ENCODE measurements around the gene SMTNL1. TPM values are rescaled to one million over a fixed set of nuclear protein-coding genes. Genes with fewer than 3 reads are reported as not detected.

The SMTNL1 gene
- total and polyA plus RNA-seq, 9 of the 15 experiments (the other 6 are each of a cell fraction or from before 2014, with no cell fraction given) = not detected

DNA sequence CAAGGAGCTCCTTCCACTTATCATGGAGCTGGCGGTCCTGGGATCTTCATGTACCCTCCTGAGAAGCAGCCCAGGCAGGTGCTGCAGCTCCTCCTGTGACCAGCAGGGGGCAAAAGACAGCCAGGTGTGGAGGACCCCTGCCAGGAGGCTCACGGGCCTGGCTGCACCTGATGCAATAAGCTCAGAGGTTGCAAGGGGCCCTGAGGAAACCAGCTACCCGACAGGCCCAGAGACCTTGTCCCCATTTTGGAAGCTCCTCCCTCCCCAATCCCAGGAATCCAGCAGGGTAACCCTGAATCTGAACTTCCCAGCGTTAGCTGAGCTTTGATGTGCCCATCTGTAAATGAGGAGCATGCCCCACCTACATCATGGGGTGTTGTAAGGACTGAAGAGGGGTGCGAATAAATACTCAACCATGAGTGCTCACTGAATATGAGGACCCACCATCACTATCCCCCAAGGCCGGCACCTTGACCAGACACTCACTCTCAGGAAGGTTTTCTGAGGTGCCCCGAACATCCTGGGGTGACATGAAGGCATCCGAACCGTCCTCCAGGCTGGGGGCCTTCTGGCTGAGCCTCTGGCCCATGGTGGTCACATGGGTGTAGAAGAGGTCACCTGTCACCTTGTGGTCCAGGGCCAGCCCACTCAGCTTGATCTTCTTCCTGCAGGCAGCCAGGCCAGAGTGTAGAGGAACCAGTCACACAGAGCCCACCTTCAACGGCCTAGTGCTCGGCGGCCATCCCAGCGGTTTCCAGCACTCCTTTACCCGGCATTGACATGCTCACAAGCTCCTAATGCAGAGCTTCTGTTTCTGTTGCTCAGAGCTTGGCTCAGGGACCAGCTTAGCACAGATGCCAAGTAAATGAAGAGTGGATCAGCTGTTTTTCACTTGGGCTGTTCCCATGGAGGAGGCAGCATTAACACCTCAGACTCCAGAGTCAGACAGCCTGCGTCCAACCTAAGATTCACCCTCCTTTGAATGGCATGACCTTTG, 43.6 kb upstream of the SMTNL1 start (continued):
- TF ChIP-seq MAFK (IDR thresholded peaks at IDR 0.05; ENCODE audit: low read length) = no peak
- TF ChIP-seq, protein P1, sequence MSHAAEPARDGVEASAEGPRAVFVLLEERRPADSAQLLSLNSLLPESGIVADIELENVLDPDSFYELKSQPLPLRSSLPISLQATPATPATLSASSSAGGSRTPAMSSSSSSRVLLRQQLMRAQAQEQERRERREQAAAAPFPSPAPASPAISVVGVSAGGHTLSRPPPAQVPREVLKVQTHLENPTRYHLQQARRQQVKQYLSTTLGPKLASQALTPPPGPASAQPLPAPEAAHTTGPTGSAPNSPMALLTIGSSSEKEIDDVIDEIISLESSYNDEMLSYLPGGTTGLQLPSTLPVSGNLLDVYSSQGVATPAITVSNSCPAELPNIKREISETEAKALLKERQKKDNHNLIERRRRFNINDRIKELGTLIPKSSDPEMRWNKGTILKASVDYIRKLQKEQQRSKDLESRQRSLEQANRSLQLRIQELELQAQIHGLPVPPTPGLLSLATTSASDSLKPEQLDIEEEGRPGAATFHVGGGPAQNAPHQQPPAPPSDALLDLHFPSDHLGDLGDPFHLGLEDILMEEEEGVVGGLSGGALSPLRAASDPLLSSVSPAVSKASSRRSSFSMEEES (CRISPR knock-in tag; IDR thresholded peaks at IDR 0.05) = no peak
- TF ChIP-seq HNRNPUL1 (IDR thresholded peaks at IDR 0.05; ENCODE audit: low read length) = no peak
- TF ChIP-seq ASH1L (IDR thresholded peaks at IDR 0.05; ENCODE audit: borderline replicate concordance, low read depth, partially characterized antibody) = no peak
- TF ChIP-seq, protein P2, sequence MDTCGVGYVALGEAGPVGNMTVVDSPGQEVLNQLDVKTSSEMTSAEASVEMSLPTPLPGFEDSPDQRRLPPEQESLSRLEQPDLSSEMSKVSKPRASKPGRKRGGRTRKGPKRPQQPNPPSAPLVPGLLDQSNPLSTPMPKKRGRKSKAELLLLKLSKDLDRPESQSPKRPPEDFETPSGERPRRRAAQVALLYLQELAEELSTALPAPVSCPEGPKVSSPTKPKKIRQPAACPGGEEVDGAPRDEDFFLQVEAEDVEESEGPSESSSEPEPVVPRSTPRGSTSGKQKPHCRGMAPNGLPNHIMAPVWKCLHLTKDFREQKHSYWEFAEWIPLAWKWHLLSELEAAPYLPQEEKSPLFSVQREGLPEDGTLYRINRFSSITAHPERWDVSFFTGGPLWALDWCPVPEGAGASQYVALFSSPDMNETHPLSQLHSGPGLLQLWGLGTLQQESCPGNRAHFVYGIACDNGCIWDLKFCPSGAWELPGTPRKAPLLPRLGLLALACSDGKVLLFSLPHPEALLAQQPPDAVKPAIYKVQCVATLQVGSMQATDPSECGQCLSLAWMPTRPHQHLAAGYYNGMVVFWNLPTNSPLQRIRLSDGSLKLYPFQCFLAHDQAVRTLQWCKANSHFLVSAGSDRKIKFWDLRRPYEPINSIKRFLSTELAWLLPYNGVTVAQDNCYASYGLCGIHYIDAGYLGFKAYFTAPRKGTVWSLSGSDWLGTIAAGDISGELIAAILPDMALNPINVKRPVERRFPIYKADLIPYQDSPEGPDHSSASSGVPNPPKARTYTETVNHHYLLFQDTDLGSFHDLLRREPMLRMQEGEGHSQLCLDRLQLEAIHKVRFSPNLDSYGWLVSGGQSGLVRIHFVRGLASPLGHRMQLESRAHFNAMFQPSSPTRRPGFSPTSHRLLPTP (IDR thresholded peaks at IDR 0.05; ENCODE audit: borderline replicate concordance, extremely low read depth, insufficient read length) = no peak
- TF ChIP-seq, protein P3, sequence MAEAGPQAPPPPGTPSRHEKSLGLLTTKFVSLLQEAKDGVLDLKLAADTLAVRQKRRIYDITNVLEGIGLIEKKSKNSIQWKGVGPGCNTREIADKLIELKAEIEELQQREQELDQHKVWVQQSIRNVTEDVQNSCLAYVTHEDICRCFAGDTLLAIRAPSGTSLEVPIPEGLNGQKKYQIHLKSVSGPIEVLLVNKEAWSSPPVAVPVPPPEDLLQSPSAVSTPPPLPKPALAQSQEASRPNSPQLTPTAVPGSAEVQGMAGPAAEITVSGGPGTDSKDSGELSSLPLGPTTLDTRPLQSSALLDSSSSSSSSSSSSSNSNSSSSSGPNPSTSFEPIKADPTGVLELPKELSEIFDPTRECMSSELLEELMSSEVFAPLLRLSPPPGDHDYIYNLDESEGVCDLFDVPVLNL (CRISPR knock-in tag; IDR thresholded peaks at IDR 0.05; ENCODE audit: low read depth) = no peak
- no peak for TF ChIP-seq ZNF766 (CRISPR knock-in tag; conservative IDR thresholded peaks at IDR 0.05)
- no peak for TF ChIP-seq NCOA1 (IDR thresholded peaks at IDR 0.05; ENCODE audit: low read depth)
- no peak for TF ChIP-seq ZNF347 (CRISPR knock-in tag; IDR thresholded peaks at IDR 0.05; ENCODE audit: low read depth)
- no peak for TF ChIP-seq ZNF24 (IDR thresholded peaks at IDR 0.05)
- TF ChIP-seq ZNF239 (CRISPR knock-in tag; IDR thresholded peaks at IDR 0.05) = 0 out of 2 replicates have a peak, but pooled peaks have one; percentile 24
- TF ChIP-seq ZNF507 (tag; conservative IDR thresholded peaks at IDR 0.05) = no peak
- no peak for TF ChIP-seq ZNF354B (CRISPR knock-in tag; IDR thresholded peaks at IDR 0.05)
- TF ChIP-seq ZNF583 (CRISPR knock-in tag; IDR thresholded peaks at IDR 0.05) = peak; percentile 87
- TF ChIP-seq CEBPB (tag; IDR thresholded peaks at IDR 0.05) = peak; percentile 73
- no peak for TF ChIP-seq ZNF830 (CRISPR knock-in tag; IDR thresholded peaks at IDR 0.05)
- no peak for TF ChIP-seq E2F3 (CRISPR knock-in tag; IDR thresholded peaks at IDR 0.05)
- no peak for TF ChIP-seq MEF2A (IDR thresholded peaks at IDR 0.05; ENCODE audit: control insufficient read depth, low read depth, low read length)
- peak in 1 of 2 experiments; percentile 41; a peak in 1 of 4 replicates for TF ChIP-seq TRIM24 (IDR thresholded peaks at IDR 0.05)
- TF ChIP-seq NFIC (IDR thresholded peaks at IDR 0.05) = no peak
- TF ChIP-seq NONO (IDR thresholded peaks at IDR 0.05; ENCODE audit: low read depth in 2 of 2, low read length in 1 of 2) = 0 out of 4 replicates have a peak, but pooled peaks of 1 of the 2 experiments have one; percentile 56
- TF ChIP-seq POLR2AphosphoS2 (IDR thresholded peaks at IDR 0.05; ENCODE audit: low read length) = no peak
- TF ChIP-seq, protein P4, sequence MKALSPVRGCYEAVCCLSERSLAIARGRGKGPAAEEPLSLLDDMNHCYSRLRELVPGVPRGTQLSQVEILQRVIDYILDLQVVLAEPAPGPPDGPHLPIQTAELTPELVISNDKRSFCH (CRISPR knock-in tag; IDR thresholded peaks at IDR 0.05) = no peak
- TF ChIP-seq, protein P4 (tag; IDR thresholded peaks at IDR 0.05) = peak; percentile 91

Data from K562 (cell line).